ENCODE measurements around the gene RALGAPA2. TPM values are rescaled to one million over a fixed set of nuclear protein-coding genes. Genes with fewer than 3 reads are reported as not detected.
A peak's percentile ranks its signal among the peaks of the same experiment; 100 is the strongest.

The RALGAPA2 gene
- polyA plus RNA-seq, 1 of the 3 experiments (the other 2 are of a cell fraction) = 1.0 TPM

- DNase-seq = peak; percentile 79
- Histone ChIP-seq H3K9ac (no peak overlapping the region), H3K27ac (ENCODE audit: low read depth in 2 of 2, low read length in 1 of 2) (no peak overlapping the region), H3K9me3 (no peaks in the 10 kb centered on the region), H3K36me3 (replicated peaks in 1 of 2; ENCODE audit: control insufficient read depth in 1 of 2, insufficient read depth in 2 of 2, low read length in 1 of 2) (no peaks in the 10 kb centered on the region), H4K20me1 (ENCODE audit: insufficient read depth) (no peaks in the 10 kb centered on the region), H3K4me2 (no peak overlapping the region), H3K27me3 (ENCODE audit: insufficient read depth) (peaks cover 44% of the 10 kb centered on the region), H3K79me2 (ENCODE audit: insufficient read depth) (no peaks in the 10 kb centered on the region), H3K4me3 (ENCODE audit: low read depth in 2 of 2, low read length in 1 of 2) (peak overlapping the region in 1 of 2 experiments; percentile 36; a peak in 1 of 4 replicates), H2AFZ (ENCODE audit: low read depth) (no peak overlapping the region), H3K4me1 (ENCODE audit: control insufficient read depth in 1 of 2, insufficient read depth in 2 of 2, low read depth in 1 of 2, low read length in 1 of 2) (no peaks in the 10 kb centered on the region), H3K9me2 (no peaks in the 10 kb centered on the region), H3F3A (replicated peaks; ENCODE audit: insufficient read depth) (no peaks in the 10 kb centered on the region)
- TF ChIP-seq MXI1 (IDR thresholded peaks at IDR 0.05; ENCODE audit: low read depth, low read length) (0 out of 2 replicates have a peak, but pooled peaks have one; percentile 33), RAD21 (IDR thresholded peaks at IDR 0.05; ENCODE audit: low read length) (peak; percentile 81), SMC3 (IDR thresholded peaks at IDR 0.05; ENCODE audit: low read depth, low read length) (peak; percentile 89), RXRA (IDR thresholded peaks at IDR 0.05; ENCODE audit: borderline replicate concordance, low read depth) (no peak), CHD2 (IDR thresholded peaks at IDR 0.05; ENCODE audit: low read length, partially characterized antibody) (no peak), FOXJ3 (CRISPR knock-in tag; IDR thresholded peaks at IDR 0.05) (no peak)
- TF ChIP-seq, protein P1, sequence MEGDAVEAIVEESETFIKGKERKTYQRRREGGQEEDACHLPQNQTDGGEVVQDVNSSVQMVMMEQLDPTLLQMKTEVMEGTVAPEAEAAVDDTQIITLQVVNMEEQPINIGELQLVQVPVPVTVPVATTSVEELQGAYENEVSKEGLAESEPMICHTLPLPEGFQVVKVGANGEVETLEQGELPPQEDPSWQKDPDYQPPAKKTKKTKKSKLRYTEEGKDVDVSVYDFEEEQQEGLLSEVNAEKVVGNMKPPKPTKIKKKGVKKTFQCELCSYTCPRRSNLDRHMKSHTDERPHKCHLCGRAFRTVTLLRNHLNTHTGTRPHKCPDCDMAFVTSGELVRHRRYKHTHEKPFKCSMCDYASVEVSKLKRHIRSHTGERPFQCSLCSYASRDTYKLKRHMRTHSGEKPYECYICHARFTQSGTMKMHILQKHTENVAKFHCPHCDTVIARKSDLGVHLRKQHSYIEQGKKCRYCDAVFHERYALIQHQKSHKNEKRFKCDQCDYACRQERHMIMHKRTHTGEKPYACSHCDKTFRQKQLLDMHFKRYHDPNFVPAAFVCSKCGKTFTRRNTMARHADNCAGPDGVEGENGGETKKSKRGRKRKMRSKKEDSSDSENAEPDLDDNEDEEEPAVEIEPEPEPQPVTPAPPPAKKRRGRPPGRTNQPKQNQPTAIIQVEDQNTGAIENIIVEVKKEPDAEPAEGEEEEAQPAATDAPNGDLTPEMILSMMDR (IDR thresholded peaks at IDR 0.05) = peak; percentile 79
- TF ChIP-seq, protein P2, sequence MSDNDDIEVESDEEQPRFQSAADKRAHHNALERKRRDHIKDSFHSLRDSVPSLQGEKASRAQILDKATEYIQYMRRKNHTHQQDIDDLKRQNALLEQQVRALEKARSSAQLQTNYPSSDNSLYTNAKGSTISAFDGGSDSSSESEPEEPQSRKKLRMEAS (IDR thresholded peaks at IDR 0.05; ENCODE audit: low read depth) = no peak
- TF ChIP-seq, protein P3, sequence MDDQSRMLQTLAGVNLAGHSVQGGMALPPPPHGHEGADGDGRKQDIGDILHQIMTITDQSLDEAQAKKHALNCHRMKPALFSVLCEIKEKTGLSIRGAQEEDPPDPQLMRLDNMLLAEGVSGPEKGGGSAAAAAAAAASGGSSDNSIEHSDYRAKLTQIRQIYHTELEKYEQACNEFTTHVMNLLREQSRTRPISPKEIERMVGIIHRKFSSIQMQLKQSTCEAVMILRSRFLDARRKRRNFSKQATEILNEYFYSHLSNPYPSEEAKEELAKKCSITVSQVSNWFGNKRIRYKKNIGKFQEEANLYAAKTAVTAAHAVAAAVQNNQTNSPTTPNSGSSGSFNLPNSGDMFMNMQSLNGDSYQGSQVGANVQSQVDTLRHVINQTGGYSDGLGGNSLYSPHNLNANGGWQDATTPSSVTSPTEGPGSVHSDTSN (IDR thresholded peaks at IDR 0.05) = no peak
- CTCF ChIA-PET = interaction anchor here (0.9 to 5.5 kb wide), 15 partner anchors 10 to 276 kb away, joined by 3 to 36 read pairs (median 4); no protein-coding TSS in a partner anchor
- 1% methylated on average over 6 of the region's 6 CpGs for WGBS (ENCODE audit: low lambda C conversion rate)
- POLR2A ChIA-PET = no interaction called here
These were observed 352.0 kb downstream of the RALGAPA2 start for GRCh38 chr20:20360464-20360863.

GRCh38 chr20:20359628-20360027, 352.8 kb downstream of the RALGAPA2 start:
- TF ChIP-seq REST (IDR thresholded peaks at IDR 0.05; ENCODE audit: low read depth, low read length) = no peak
- no peak for TF ChIP-seq NFIC (IDR thresholded peaks at IDR 0.05; ENCODE audit: borderline replicate concordance)
- Histone ChIP-seq H3K9me3 (no peaks in the 10 kb centered on the region), H3K27me3 (ENCODE audit: insufficient read depth) (peaks cover 35% of the 10 kb centered on the region), H3K27ac (ENCODE audit: low read depth in 2 of 2, low read length in 1 of 2) (no peak overlapping the region), H3F3A (replicated peaks; ENCODE audit: insufficient read depth) (no peaks in the 10 kb centered on the region), H3K9ac (no peak overlapping the region), H3K36me3 (replicated peaks in 1 of 2; ENCODE audit: control insufficient read depth in 1 of 2, insufficient read depth in 2 of 2, low read length in 1 of 2) (no peaks in the 10 kb centered on the region), H3K4me1 (ENCODE audit: control insufficient read depth in 1 of 2, insufficient read depth in 2 of 2, low read depth in 1 of 2, low read length in 1 of 2) (no peaks in the 10 kb centered on the region), H4K20me1 (ENCODE audit: insufficient read depth) (no peaks in the 10 kb centered on the region), H3K9me2 (no peaks in the 10 kb centered on the region), H3K4me2 (no peak overlapping the region), H2AFZ (ENCODE audit: low read depth) (no peak overlapping the region), H3K79me2 (ENCODE audit: insufficient read depth) (no peaks in the 10 kb centered on the region), H3K4me3 (ENCODE audit: low read depth in 2 of 2, low read length in 1 of 2) (no peak overlapping the region)
- CTCF ChIA-PET = interaction anchor here (0.8 to 5.5 kb wide), 12 partner anchors 8 to 235 kb away, joined by 3 to 36 read pairs (median 5); partner anchors contain the start of gene INSM1
- 30% methylated on average over 6 of the region's 6 CpGs for WGBS (ENCODE audit: low lambda C conversion rate)
- DNase-seq = no peak
- POLR2A ChIA-PET = no interaction called here
